Stimulated activated CD4-positive, alpha-beta T cell treated with anti-CD3 and anti-CD28 coated beads, Interleukin-1b, Interleukin-23, amount 100 ng/mL, for 48 hours (primary cell): Measurements from ENCODE around the gene TRPV2.
"Not testable (repeated sequence)": the region's sequence is repeated elsewhere in the genome, so short reads cannot be mapped to it uniquely, and the experiment has no call there.

Experiments
- DNase-seq: peaks from one replicate; pipeline ENCODE4 v3.0.0-alpha.2; 2020

Gene TRPV2

DNA sequence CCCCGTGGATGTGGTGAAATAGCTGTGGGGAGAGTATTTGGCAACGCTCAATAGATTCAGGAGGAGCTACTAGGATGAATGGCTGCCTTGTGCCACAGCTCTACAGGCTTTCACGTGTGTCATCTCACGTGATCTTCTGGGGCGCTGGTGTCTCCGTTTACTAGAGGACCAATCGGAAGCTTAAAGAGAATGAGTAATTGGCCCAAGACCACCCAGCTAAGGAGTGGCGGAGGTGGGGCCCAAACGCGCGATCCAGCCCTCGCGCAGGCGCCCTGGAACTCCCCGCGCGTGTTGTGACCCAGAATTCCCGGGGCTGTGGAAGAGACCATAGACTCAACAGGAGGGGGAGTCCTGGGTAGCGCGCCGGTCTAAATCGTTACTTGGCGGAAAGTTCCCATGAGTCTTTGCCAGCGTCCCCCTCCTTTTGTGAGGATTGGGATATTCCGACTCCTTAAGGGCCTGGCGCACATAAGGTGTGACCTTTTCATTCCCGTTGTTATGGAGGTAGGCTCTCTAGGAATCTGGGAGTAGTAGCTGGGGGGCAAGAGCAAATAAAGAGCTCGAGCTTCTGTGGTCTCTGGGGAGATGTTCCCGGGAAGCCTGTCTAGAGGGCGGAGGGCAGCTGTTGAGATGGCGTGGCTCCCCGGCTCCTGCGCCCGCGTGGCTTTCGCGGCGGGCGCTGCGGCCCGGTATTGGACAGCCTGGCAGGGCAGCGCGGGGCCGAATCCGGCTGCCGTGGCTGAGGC is 23.4 kb downstream of the TRPV2 start:
- DNase-seq: peak; percentile 98

DNA sequence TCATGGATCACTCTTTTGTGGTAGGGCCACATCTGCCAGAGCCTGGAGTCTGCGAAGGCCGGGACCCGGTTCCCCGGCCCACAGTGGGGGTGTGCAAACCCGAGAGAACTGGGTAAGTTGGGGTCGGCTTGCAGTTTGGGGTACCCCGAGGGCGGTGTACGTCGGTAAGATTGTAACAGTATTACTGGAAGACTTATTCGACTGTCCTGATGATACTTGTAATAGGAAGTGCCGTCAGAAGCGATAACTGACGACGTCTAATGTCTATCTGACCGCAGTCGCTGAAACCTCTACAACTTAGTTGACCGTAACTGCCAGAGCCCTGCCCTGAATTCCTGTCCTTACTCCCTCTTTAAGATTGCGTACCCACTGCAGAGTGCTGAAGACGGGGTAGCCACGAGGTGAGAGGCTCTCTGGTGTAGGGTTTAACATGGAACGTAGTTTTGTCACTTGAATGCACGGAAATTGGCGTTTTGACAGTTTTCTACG is 24.0 kb downstream of the TRPV2 start:
- peak; percentile 20 for DNase-seq

DNA sequence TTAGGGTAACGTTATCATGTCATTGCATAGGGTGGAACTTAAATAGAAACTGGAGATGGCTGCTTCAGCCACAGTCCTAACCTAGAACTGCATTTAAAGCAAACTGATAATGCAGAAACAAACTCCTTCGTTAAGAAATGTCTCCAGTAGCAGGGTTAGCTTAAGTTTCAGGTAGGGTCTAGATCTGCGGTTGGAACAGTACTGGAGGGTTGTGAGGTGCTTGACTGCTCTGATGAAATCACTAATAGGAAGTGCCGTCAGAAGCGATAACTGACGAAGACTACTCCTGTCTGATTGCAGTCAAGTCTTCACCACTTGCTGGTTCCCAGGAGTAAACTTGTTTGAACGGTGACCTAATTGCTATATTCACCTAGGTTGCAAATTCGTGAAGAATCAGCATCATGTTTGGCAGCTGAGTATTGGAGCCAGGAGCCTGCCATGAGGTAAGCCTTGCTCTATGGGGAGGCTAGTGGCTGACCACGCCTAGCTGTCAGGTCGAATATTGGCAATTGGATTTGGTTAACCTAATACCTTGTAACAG is 24.5 kb downstream of the TRPV2 start:
- DNase-seq: peak; percentile 24

GRCh38 chr17:16440354-16440753 is 25.0 kb downstream of the TRPV2 start:
- DNase-seq: not testable (repeated sequence)

DNA sequence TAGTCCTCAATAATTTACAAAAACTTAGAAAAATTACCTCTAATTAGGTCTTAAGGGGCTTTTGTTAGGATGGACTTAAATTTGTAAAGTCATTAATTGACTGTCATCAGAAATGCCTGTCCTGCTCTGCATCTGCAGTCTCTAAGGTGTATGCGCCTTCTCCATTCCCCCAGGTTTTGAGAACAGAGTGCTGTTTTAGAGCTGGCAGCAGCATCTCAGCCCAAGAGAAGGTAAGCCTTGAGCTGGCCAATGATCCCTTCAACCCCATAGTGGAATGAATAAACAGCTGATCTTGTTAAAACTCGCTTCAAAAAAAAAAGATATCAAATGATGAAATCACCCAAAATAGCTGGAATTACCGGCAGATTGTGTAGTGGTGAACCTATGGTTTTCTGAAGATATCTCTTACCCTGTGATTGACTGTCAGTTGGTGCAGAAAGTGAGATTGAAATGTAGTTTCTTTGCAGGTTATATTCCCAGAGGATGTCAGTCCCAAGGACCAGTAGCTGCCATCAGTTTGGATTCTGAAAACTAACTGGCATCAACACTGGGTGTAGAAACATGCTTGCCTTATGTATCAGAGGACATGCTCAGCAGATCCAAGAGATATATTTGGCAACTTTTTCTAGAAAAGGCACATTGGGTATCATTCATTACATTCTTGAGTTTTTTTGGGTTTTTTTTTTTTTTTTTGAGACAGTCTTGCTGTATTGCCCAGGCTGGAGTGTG is 25.7 kb downstream of the TRPV2 start:
- DNase-seq: no peak

DNA sequence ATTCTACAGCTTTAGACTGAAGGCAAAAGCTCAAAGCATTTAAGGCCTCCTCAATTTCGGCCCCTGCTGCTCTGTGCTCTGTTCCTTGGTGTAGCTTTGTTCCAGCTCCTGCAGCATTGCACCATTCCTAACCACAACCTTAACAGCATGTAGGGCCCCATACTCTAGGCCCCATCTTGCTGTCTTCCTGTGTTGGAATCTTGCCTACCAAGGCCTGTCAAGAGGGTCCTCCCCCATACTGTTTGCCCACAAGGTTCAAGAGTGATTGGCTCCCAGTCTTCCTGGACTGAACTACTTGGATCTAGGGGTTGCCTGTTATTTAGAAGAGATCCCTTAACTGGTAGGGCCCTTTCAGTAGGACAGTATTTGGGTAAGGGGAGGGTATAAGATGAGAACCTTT is 26.8 kb downstream of the TRPV2 start:
- DNase-seq: no peak

- DNase-seq: no peak
Measured at GRCh38 chr17:16442594-16443510, 27.5 kb downstream of the TRPV2 start.

DNA sequence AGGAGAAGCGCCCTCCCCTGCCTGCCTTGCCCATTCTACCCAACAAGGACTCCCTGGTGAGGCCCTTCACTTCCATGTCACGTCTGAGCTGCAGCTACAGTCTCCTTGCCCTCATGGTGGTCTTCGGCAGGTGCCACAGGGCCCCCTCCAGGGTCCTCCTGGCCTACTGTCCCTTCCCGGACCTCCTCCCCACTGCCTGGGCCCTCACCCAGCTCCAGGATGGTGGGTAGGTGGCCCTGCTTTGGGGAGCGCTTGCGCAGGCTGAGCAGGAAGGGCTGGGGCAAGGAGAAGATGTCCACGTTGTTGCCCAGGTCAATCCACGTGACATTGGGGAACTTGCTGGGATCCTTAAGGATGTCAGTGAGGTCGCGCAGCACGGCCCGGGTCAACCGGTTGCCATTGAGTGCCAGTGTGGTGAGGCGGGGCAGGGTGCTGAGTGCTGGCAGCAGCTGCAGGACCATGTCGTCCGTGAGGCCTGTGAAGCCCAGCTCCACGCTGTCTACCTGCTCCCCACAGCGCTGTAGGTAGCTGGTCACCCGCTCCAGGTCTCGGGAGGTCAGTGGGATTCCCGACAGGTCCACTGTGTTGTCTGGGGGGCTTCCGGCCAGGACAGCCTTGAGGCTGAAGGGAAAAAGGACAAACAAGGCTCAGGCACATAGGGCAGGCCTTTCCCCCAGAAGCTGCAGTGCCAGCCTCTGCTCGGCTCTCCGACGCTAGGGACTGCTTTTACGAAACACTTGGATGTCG is 28.3 kb downstream of the TRPV2 start:
- peak; percentile 26 for DNase-seq

- DNase-seq: no peak
Measured at GRCh38 chr17:16444258-16444886, 29.0 kb downstream of the TRPV2 start.

DNA sequence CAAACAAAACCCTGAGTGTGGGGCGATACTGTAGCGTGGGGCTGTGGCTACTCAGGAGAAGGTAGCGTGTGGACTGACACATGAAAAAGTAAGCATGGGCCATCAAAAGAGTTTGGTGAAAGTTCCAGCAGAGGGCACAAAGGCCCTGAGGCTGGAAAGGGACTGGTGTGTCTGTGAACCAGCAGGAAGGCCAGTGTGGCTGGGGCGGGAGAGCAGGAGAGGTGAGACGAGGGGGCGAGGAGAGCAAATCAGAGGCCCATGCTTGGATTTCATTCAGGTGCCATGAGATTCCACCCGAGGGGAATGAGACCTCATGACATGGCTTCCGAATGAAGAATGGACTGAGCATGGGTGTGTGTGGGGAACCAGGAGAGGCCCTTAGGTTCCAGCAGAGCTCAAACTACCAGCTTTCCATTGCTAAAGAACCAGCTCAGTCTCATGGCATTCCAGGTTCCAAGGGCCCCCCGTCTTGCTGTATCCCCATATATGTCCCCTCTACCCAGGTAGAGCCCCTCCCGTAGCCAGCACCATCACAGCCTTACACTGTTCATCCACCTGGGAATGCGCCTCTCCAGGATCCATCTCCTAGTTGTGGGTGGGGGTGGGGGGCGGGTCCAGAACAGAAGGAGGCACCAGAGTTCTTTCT is 31.1 kb downstream of the TRPV2 start:
- no peak for DNase-seq

GRCh38 chr17:16447676-16448075 is 32.3 kb downstream of the TRPV2 start:
- no peak for DNase-seq

DNA sequence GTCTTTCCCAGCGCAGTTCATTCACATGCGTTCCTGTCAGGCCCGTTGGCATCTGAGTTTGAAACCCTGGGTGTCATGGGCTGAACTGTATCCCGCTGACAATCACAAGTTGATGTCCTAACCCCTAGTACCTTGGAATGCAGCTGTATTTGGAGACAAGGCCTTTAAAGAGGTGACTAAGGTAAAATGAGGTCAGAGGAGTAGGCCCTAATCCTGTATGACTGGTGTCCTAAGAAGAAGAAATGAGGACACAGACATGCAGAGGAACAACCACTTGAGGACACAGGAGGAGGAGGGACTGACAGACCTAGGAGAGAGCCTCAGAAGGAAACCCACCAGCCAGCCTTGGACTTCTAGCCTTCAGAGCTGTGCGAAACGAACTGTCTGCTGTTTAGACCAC is 33.1 kb downstream of the TRPV2 start:
- DNase-seq: no peak

DNA sequence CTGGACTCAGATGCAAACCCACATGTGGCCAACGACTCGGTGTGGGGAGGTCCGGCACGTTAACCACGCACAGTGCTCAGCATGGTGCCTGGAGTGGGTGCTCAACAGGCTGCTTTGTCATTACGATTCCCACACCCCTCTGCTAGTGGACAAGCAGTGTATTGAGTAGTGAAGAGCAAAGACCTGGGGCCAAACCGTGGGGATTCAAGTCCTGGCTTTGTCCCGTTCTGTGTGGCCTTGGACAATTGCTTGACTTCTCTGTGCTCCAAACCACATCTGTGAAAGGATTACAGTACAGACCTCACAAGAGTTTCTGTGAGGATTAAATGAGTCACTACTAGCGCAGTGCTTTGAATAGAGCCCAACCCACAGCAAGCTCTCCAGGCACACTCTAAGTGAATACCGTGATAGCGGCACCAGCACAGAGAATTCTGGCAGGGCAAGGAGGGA is 33.8 kb downstream of the TRPV2 start:
- DNase-seq: no peak

DNA sequence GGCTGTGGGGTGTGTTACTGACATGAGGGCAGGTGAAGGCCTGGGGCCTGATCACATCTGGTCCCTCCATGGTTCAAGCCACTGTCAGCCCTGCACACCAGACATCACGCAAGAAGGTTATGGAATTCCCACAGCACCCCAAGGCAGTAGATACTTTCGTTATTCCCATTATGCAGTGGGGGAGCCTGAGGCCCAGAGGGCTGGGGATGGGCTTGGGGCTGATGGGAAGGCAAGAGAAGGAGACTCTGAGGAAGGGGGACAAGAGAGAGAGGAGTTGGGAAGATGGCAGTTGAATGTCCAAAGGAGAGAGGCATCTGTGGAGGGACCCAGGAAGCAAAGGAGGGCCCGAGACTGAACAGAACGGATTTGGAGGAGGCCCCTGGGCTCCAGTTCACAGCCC is 34.7 kb downstream of the TRPV2 start:
- DNase-seq: no peak

DNA sequence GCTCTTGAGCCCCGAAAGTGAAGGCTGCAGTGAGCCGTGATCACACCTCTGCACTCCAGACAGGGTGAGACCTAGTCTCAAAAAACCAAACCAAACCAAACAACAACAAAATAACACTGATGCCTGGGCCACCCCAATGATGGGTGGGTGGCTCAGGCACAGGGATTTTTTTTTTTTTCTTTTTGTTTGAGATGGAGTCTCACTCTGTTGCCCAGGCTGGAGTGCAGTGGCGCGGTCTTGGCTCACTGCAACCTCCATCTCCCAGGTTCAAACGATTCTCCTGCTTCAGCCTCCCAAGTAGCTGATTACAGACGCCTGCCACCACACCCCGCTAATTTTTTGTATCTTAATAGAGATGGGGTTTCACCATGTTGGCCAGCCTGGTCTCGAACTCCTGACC is 36.9 kb downstream of the TRPV2 start:
- not testable (repeated sequence) for DNase-seq

- no peak for DNase-seq
Measured at GRCh38 chr17:16453493-16453851, 38.1 kb downstream of the TRPV2 start.

DNA sequence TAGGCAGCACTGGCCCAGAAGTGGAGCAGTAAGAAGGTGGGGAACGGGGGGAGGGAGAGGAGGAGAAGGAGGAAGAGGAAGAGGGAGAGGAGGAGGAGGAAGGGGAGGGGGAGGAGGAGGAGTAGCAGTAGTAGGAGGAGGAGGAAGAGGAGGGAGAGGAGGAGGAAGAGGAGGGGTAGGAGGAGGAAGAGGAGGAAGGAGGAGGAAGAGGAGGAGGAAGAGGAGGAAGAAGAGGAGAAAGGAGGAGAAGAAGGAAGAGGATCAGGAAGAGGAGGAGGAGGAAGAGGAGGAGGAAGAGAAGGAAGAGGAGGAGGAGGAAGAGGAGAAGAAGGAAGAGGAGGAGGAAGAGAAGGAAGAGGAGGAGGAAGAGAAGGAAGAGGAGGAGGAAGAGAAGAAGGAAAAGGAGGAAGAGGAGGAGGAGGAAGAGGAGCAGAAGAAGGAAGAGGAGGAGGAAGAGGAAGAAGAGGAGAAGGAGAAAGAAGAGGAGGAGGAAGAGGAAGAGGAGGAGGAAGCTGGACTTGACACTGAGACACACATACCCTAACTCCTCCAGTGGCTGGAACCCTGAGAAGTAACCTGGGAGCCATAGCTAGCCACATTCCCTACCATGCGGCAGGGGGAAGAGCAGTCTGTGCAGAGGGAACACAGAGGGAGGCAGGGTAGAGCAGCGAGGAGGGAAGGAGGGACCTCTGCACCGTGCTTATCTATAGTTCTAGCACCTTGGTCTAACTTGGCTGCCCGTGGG is 40.8 kb downstream of the TRPV2 start:
- DNase-seq: no peak

DNA sequence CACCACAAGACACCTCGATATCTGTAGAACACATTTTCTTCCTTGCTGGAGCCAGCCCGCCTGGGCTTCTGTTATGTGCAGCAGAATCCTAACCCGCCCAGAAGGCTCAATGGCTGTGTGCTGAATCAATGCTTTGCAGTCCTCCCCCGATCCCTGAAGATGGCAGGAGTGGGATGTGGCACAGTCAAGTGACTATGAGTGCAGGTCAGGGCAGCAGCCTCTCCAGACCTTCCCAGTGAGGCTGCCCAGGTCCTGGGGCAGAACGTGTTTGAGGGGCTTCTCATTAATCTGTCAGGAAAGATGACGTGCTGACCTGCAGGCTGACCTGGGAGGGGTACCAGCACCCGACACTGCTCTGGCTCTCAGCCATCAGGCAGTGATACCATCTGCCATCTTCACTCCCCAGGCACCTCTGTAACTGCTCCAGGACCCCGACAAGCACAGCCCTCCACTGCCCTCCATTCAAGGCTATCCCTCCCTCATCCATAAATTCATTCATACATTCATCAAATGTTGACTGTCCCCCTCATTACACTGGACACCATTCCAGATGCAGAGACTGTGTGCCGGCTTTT is 41.5 kb downstream of the TRPV2 start:
- DNase-seq: no peak

DNA sequence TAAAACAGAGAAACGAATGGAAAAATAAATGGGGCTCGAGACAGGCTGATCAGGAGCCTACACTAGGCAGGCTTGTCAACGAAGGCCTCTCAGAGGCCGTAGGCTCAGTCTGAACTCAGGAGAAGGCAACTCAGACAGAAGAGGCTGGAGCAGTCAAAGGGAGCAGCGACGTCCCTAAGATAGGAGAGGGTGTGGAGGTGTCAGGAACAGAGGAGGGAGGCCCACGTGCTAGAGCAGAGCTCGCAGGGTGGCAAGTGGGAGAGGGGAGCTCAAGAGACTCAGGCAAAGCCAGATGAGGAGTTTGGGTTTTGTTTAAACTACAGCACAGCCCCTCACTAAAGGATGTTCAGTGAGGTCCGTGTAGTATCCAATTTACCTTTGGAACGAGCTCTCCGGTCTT is 43.9 kb downstream of the TRPV2 start:
- no peak for DNase-seq
